Activated CD8-positive, alpha-beta T cell treated with anti-CD3 and anti-CD28 coated beads, Interleukin-2, amount 10 ng/mL, durations not matched to agents 7 days and 5 days (primary cell): ENCODE measurements around the gene PRODH2. TPM values are rescaled to one million over a fixed set of nuclear protein-coding genes. Genes with fewer than 3 reads are reported as not detected.

Experiments used
- ATAC-seq: fragments of 150-1000 bp; cut with Tn5 transposase; one replicate; pipeline ENCODE4 v1.10.0; 2021; ENCODE audit warnings: moderate library complexity
- CTCF ChIA-PET: fragments of 350-600 bp; sonication (Branson Sonifier 250); formaldehyde crosslinking; loops from one replicate; lab custom pipeline; 2021; ENCODE audit warnings: antibody characterized with exemption; lab: Charles Lee
- POLR2A ChIA-PET: fragments of 350-600 bp; sonication (Branson Sonifier 250); formaldehyde crosslinking; loops from one replicate; lab custom pipeline; 2021; ENCODE audit warnings: antibody characterized with exemption; lab: Charles Lee
- DNase-seq: peaks from one replicate; pipeline ENCODE4 v3.0.0-alpha.2; 2020
- H3K27ac Mint-ChIP-seq: one replicate; pipeline ENCODE4 v1.8.0; 2021; ENCODE audit warnings: mild to moderate bottlenecking, mixed read lengths
- H3K27me3 Mint-ChIP-seq: one replicate; pipeline ENCODE4 v1.8.0; 2021; ENCODE audit warnings: low read depth, mixed read lengths
- H3K36me3 Mint-ChIP-seq: one replicate; pipeline ENCODE4 v1.8.0; 2021; ENCODE audit warnings: low read depth, mixed read lengths
- H3K4me1 Mint-ChIP-seq: one replicate; pipeline ENCODE4 v1.8.0; 2021; ENCODE audit warnings: low read depth, mixed read lengths
- H3K4me3 Mint-ChIP-seq: one replicate; pipeline ENCODE4 v1.8.0; 2021; ENCODE audit warnings: mild to moderate bottlenecking, mixed read lengths
- H3K9me3 Mint-ChIP-seq: one replicate; pipeline ENCODE4 v1.8.0; 2022; ENCODE audit warnings: mixed read lengths; ENCODE audit not compliant: insufficient read depth
- total RNA-seq, 2 experiments: library from RNA; stranded (reverse); gene quantifications; one replicate each; pipeline ENCODE4 v1.2.3, GENCODE V29; 2021

PRODH2 gene
- total RNA-seq, 2 experiments from 2014 or later: not detected

- ChIA-PET POLR2A (interaction anchor here (0.9 to 1.6 kb wide), 5 partner anchors 9 to 116 kb away, joined by 3 to 6 read pairs (median 3); partner anchors contain the start of genes LIN37, PSENEN and U2AF1L4), CTCF (interaction anchor here (0.9 to 1.0 kb wide), 2 partner anchors 13 to 64 kb away, joined by 3 read pairs; partner anchors contain the start of genes PSENEN and U2AF1L4)
- H3K4me1 Mint-ChIP-seq: peaks cover 36% of the 10 kb centered on the region
- DNase-seq (peak; percentile 99), ATAC-seq (peak; percentile 99)
- peak within 1 kb of the TSS; percentile 89 for H3K4me3 Mint-ChIP-seq
- H3K27me3 Mint-ChIP-seq: no peaks in the 10 kb centered on the region
- H3K36me3 Mint-ChIP-seq: peaks cover 36% of the 10 kb centered on the region
- H3K9me3 Mint-ChIP-seq: no peaks in the 10 kb centered on the region
- H3K27ac Mint-ChIP-seq: peak within 1 kb of the TSS; percentile 96
These were observed 54.7 kb downstream of the PRODH2 start, which contains the start of gene PROSER3 for GRCh38 chr19:35757749-35758608. Gene PROSER3, plus strand, starts transcription at chr19:35758176. Its CDS starts 40 bp downstream, at chr19:35758216.

GRCh38 chr19:35757231-35757748, 55.4 kb downstream of the PRODH2 start:
- peaks cover 36% of the 10 kb centered on the region for H3K4me1 Mint-ChIP-seq
- H3K9me3 Mint-ChIP-seq: no peaks in the 10 kb centered on the region
- ChIA-PET POLR2A (interaction anchor here (0.9 to 1.6 kb wide), 5 partner anchors 9 to 115 kb away, joined by 3 to 6 read pairs (median 3); partner anchors contain the start of genes LIN37, PSENEN and U2AF1L4), CTCF (interaction anchor here (0.9 to 1.0 kb wide), 2 partner anchors 12 to 63 kb away, joined by 3 read pairs; partner anchors contain the start of genes PSENEN and U2AF1L4)
- H3K27ac Mint-ChIP-seq: peak overlapping the region; percentile 96
- H3K36me3 Mint-ChIP-seq: peaks cover 36% of the 10 kb centered on the region
- DNase-seq: peak; percentile 45
- H3K27me3 Mint-ChIP-seq: no peaks in the 10 kb centered on the region
- no peak for ATAC-seq
- H3K4me3 Mint-ChIP-seq: peak overlapping the region; percentile 89

DNA sequence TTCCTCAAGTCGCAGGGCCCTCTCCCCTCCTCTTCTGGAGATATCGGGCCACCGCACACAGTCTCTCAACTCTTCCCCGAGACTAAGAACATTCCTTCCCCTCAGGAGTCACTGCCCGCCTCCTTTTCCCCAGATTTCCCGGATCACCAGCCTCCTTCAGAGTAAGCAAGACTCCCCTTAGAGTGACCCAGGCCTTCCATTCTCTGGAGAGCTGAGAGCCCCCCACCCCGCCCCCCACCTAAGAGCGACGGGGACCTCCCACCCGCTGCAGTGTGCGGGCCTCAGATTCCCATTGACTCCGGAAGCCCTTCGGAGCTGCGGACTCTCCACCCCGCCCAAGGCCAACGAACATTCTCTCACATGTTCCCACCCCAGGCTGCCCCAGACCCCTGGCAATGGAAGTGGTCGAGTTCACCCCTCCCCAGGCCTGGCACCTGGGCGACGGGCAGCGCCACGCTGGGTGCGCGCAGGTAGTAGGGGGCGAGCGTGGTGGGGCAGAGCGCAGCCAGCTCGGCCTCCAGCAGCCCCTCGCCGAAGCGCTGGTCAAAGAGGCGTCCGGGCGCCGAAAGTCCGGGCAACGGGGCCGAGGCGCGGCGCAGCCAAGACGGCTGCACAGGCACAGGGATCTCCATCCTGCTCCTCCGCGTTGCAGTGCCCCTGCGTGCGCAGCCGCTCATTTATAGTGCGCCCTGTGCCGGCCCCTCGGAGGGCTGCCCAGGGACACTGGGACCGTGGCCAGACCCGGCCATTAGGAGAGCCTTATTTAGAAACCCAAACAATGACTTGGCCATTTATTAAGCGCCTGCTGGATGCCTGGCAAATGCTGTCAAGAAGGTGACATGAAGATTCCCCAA, 56.0 kb downstream of the PRODH2 start, which contains the start of gene HSPB6:
TSS of gene HSPB6 (minus strand) at position 653 of the 854 bp plus-strand sequence. CDS start at position 632, 21 bp downstream.
- no peak for ATAC-seq
- Mint-ChIP-seq H3K27ac (peak within 1 kb of the TSS; percentile 96), H3K9me3 (no peaks in the 10 kb centered on the region), H3K4me3 (peak within 1 kb of the TSS; percentile 89), H3K27me3 (no peaks in the 10 kb centered on the region), H3K4me1 (peaks cover 36% of the 10 kb centered on the region), H3K36me3 (peaks cover 31% of the 10 kb centered on the region)
- DNase-seq: no peak
- POLR2A ChIA-PET: interaction anchor here (0.9 to 1.6 kb wide), 5 partner anchors 8 to 114 kb away, joined by 3 to 6 read pairs (median 3); partner anchors contain the start of genes LIN37, PSENEN and U2AF1L4
- CTCF ChIA-PET: interaction anchor here (0.9 to 1.0 kb wide), 3 partner anchors 11 to 62 kb away, joined by 3 read pairs; partner anchors contain the start of genes PSENEN and U2AF1L4

DNA sequence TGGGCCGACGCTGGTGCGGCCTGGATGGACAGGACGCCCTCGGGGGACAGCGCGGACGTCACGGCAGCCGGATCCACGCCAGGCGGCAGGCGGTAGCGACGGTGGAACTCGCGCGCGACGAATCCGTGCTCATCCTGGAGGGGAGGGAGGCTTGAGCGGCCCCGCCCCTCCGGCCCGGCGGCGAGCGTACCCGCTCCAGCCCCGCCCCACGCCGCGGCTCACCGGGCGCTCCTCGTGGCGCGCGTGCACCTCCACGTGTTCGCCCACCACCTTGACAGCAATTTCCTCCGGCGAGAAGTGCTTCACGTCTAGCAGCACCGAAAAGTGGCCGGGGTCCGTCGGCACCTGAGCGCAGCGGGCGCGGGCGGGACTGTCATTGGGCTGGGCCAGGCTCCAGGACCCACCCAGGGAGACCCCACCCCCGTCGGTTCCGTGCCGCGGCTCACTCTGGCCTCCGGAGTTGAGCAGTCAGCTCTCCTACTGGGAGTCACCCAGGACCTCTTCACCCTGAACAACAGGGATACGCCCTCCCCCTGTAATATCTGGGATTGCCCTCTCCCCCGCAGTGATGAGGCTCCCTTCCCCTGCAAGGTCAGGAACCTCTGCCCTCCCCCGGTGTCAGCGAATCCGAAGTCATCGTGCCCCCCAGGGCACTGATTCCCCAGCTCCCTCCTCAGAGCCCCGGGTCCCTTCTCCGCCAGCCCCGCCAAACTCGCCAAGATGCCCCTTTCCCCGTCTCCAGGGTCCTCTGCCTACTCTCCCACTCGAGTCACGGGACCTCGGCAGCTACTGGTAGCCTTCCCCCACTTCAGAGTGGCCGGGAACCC, 56.9 kb downstream of the PRODH2 start:
- Mint-ChIP-seq H3K4me1 (peaks cover 36% of the 10 kb centered on the region), H3K27ac (no peak overlapping the region), H3K4me3 (peak overlapping the region; percentile 48), H3K9me3 (no peaks in the 10 kb centered on the region), H3K36me3 (peaks cover 27% of the 10 kb centered on the region), H3K27me3 (no peaks in the 10 kb centered on the region)
- DNase-seq (peak; percentile 58), ATAC-seq (no peak)
- CTCF ChIA-PET: interaction anchor here (1.0 kb wide), 1 partner anchor 10 kb away, joined by 3 read pairs; the partner anchor contains the start of genes PSENEN and U2AF1L4
- POLR2A ChIA-PET: no interaction called here

DNA sequence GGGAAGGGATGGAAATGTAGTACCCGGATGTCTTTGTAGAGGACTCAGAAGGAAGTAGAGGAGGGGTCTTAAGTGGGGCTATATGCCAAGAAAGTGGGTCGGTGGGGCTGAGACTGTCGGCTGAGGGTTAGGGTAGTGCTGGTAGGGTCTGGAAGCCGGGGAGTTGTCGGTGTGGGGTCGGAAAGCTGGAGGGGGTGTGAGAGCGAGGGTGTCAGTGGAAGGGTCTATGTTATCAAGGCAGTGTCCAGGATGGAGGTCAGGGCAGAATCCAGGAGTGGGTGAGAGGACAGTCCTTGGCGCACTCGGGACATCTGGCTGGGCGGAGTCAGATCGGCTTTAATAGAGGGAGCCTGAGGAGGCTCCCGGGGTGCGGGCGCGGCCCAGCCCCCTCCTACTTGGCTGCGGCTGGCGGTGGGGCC, 57.5 kb downstream of the PRODH2 start:
- ATAC-seq: no peak
- Mint-ChIP-seq H3K27me3 (no peaks in the 10 kb centered on the region), H3K36me3 (peaks cover 24% of the 10 kb centered on the region), H3K4me1 (peaks cover 37% of the 10 kb centered on the region), H3K27ac (no peak overlapping the region), H3K4me3 (no peak overlapping the region), H3K9me3 (no peaks in the 10 kb centered on the region)
- ChIA-PET CTCF (interaction anchor here (1.0 kb wide), 1 partner anchor 10 kb away, joined by 3 read pairs; the partner anchor contains the start of genes PSENEN and U2AF1L4), POLR2A (no interaction called here)
- DNase-seq: no peak

- Mint-ChIP-seq H3K4me3 (no peak overlapping the region), H3K4me1 (peaks cover 40% of the 10 kb centered on the region), H3K36me3 (peaks cover 20% of the 10 kb centered on the region), H3K9me3 (no peaks in the 10 kb centered on the region), H3K27ac (no peak overlapping the region), H3K27me3 (no peaks in the 10 kb centered on the region)
- DNase-seq (no peak), ATAC-seq (no peak)
- ChIA-PET CTCF (no interaction called here), POLR2A (no interaction called here)
These were observed 58.1 kb downstream of the PRODH2 start for GRCh38 chr19:35754370-35755130.

DNA sequence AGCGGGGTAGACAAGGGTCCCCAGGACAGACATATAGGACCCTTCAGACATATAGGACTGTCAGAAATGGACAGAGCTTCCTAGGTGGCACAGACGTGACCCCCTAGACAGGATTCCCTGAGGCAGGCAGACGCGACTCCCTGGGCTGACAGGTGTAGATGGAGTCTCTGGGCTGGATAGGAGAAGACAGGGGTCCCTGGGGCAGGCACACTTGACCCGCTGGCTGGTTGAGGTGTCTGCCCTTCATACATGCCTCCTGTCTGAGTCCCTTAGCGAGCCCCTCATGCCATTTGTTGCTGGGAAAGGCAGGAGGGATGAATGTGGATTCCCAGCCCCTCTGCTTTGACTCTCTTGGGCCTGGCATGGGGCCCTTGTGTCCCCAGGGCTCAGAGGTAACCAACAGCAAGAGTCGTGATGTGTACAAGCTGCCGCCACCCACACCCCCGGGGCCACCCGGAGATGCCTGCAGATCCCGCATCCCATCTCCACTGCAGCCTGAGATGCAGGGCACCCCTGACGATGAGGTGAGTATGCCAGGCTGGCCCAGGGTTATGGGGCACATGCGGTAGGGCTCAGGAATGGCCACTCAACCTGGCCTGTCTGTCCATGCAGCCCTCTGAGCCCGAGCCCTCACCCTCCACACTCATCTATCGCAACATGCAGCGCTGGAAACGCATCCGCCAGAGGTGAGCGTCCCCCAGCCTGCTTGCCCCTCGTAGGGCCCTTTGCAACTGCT, 58.8 kb downstream of the PRODH2 start:
- ChIA-PET POLR2A (no interaction called here), CTCF (no interaction called here)
- Mint-ChIP-seq H3K36me3 (peaks cover 15% of the 10 kb centered on the region), H3K27me3 (no peaks in the 10 kb centered on the region), H3K27ac (no peak overlapping the region), H3K4me1 (peaks cover 36% of the 10 kb centered on the region), H3K9me3 (no peaks in the 10 kb centered on the region), H3K4me3 (no peak overlapping the region)
- no peak for ATAC-seq
- no peak for DNase-seq

- H3K36me3 Mint-ChIP-seq: peaks cover 15% of the 10 kb centered on the region
These were observed 59.8 kb downstream of the PRODH2 start for GRCh38 chr19:35752746-35753350.

More at GRCh38 chr19:35752746-35753350, 59.8 kb downstream of the PRODH2 start:
- ATAC-seq (no peak), DNase-seq (no peak)
- no peaks in the 10 kb centered on the region for H3K27me3 Mint-ChIP-seq
- no peak overlapping the region for H3K27ac Mint-ChIP-seq
- H3K4me3 Mint-ChIP-seq: no peak overlapping the region
- H3K4me1 Mint-ChIP-seq: peaks cover 42% of the 10 kb centered on the region
- ChIA-PET CTCF (no interaction called here), POLR2A (no interaction called here)
- H3K9me3 Mint-ChIP-seq: no peaks in the 10 kb centered on the region
